Retina (tissue), 1 donor: ENCODE measurements around the gene SIX6.
A peak's percentile ranks its signal among the peaks of the same experiment; 100 is the strongest.
"Not testable (repeated sequence)": the region's sequence is repeated elsewhere in the genome, so short reads cannot be mapped to it uniquely, and the experiment has no call there.

ENCODE experiments used
- DNase-seq: peaks from one replicate; pipeline ENCODE4 v3.0.0-alpha.2; 2016

SIX6 gene

GRCh38 chr14:60508707-60509437 is at the start of gene SIX6:
SIX6 (plus strand) TSS chr14:60509146; CDS start chr14:60509399, 253 bp downstream.
- peak; percentile 96 for DNase-seq

- not testable (repeated sequence) for DNase-seq
These were observed 28.7 kb upstream of the SIX6 start for GRCh38 chr14:60480248-60480647.

- DNase-seq: no peak
These were observed 26.2 kb upstream of the SIX6 start for GRCh38 chr14:60482743-60483142.

GRCh38 chr14:60485057-60485597 is 23.8 kb upstream of the SIX6 start:
- no peak for DNase-seq

DNA sequence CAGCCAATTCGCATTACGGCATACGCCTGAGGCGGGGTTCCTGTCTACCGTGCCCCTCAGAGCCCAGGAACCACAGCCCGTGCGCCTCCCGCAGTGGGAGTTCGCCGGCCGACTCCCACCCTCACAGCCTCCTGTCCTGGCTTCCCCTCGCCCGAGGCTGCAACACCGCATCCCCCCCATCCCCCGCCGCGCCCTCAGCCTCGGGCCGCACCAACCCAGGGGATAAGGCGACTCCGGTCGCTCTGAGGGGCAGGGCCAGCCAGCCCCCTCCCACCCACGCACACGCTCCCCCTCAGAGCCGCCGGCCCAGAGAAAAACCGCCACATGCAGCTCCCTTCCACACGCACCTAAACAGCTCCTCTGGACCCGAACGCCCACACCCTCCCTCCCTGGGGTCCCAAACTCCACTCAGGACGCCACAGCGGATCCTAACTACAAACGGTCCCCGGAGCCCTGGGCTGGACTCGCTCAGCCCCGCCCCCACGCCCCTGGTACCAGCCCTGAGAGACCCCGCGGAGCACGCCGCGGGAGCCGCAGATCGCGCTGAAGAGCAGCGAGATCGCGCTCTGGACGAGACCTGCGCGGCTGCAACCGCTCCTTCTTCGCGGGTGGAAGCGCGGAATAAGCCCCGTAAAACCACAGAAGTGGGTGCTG is 23.2 kb upstream of the SIX6 start, which contains the start of gene C14orf39:
TSS of gene C14orf39 (minus strand) at position 466 of the 654 bp plus-strand sequence. CDS start 985 bp downstream, outside the sequence.
- DNase-seq: peak; percentile 95

DNA sequence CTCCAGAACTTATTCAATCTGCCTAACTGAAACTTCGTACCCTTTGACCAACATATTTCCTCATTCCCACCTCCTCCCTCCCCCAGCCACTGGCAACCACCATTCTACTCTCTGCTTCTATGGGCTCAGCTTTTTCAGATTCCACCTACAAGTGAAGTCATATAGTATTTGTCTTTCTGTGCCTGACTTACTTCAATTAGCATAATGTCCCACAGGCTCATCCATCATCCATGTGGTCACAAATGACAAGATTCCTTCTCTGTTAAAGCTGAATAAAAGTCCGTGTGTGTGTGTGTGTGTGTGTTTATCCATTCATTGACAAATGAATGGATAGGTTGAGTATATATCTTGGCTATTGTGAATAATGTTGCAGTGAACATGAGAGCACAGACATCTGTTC is 21.7 kb upstream of the SIX6 start:
- no peak for DNase-seq

DNA sequence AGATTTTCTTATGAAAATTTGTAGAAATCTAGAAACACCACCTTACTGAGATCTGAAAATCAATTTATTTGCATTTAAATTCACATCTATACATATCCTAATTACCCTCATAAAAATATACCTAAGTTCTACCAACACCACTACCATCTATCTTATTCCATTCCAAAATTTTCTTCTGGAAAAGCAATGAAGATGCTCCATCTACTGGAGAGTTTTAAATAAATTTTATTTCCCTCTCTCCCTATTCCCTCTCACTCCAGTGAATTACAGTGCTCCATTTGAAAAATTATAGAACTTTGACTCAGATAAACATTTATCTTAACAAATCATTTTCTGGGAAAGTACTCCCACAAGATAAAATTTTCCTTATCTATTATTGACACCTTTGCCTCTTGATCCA is 20.8 kb upstream of the SIX6 start:
- DNase-seq: no peak

DNA sequence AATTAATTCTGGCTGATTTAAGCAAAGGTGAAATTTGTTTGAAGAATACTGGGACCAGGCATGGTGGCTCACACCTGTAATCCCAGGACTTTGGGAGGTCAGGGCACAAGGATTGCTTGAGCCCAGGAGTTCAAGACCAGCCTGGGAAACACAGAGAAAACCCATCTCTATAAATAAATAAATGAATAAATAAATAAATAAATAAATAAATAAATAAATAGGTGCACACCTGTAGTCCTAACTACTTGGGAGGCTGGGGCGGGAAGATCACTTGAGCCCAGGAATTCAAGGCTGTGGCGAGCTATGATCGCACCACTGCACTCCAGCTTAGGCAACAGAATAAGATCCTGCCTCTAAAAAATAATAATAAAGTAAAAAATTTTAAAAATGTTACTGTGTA is 18.7 kb upstream of the SIX6 start:
- no peak for DNase-seq

GRCh38 chr14:60495946-60496345 is 13.0 kb upstream of the SIX6 start:
- no peak for DNase-seq

- no peak for DNase-seq
These were observed 6.4 kb upstream of the SIX6 start for GRCh38 chr14:60502541-60502940.

DNA sequence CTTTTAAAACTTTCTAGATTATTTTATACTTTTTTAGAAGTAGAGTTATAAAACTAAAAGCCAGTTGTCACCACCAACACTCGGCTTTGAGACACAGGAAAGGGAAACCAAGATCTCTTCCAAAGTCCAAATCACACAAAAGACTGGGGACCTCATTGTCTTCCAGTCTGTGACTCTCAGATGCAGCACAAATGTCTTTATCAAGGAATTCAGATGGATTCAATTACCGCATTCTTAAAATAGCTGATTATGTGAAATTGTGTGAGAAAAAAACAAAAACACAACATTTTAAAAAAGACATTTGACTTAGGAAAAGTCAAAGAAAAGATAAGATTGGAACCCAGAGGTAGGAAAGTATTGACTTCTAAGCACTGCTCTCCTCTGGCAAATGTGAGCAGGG is 3.5 kb upstream of the SIX6 start:
- DNase-seq: peak; percentile 39

DNA sequence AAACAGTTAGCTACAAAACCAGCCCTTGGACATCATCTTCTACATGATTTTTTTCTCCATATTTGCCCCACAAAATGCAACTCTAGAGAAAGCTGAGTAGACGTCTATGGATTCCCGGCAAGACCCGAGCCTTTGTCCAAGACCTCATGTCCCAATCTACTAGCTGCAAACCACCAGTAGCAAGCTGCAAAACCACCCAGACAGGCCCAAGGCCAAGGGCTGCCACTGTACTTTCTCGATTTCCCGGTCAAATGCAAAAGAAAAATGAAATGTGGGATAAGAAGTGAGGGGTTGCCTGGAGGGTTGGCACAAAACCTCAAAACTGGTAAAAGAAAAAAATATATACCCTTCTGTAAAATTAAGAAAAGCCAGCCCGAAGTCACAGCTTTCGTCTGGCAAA is 2.9 kb upstream of the SIX6 start:
- DNase-seq: peak; percentile 73

GRCh38 chr14:60506462-60506984 is 2.4 kb upstream of the SIX6 start:
- DNase-seq: peak; percentile 85

DNA sequence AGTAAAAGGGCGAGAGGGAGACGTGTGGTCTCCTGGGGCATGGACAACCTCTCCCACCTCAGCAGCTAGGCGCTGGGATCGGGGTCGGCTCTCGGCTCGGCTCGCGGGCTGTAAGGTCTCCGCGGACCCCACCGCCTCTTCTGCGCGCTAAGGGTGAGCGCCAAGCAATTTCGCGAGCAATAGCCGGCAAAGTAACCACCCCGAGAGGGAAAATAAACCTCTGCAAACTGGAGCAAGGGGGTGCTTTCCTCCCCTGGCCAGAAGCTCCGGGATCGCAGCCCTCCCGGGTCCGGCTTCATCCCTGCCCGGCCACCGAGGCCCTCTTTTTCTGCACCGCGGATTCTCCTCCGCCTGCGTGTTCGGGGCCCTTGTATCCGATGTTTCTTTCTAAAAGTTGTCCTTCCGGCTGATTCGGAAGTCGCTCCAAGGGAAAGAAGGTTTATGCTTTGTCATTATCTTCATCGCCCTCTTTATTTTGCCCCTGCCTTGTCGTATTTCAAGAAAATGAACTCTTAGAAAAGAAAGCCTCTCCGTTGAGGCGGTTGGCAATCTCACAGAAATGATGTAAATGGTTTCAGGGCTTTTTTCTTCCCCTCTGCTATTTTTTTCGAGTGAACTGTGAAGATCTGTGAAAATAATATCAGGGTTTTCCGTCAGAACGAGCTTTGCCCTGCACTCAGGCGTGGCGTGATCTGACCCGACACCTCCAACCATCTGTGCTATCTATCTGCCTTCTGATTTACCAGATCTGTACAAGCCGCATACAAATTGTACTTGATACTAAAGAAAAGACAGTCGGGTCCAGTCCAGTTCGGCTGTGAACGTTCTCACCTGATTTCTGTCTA is 1.7 kb upstream of the SIX6 start:
- peak; percentile 92 for DNase-seq

GRCh38 chr14:60508363-60508706 is 611 bp upstream of the SIX6 start:
- no peak for DNase-seq

GRCh38 chr14:60509438-60510253 is 700 bp downstream of the SIX6 start:
- DNase-seq: no peak

GRCh38 chr14:60510254-60510950 is 1.5 kb downstream of the SIX6 start:
- DNase-seq: peak; percentile 80

GRCh38 chr14:60510951-60511599 is 2.1 kb downstream of the SIX6 start:
- peak; percentile 74 for DNase-seq

DNA sequence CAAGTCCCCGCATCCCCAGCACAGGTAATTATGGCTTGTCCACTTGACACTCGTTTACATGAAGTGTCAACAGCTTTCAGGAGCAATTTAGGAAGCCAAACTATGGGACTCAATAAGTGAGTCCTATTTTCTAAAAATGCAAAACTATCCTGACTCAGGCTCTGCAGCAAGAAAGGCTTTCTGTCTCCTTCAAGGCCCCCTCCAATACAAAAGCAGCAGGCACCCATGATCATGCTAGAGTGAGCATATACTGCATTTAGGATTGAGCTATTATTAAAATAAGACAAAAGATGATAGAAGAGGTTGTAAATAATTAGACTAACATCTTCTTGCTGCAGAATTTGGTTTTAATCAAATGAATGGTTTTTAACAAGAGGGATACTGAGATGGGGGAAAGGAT is 3.2 kb downstream of the SIX6 start:
- peak; percentile 48 for DNase-seq

GRCh38 chr14:60512973-60513571 is 4.1 kb downstream of the SIX6 start:
- peak; percentile 57 for DNase-seq

GRCh38 chr14:60514378-60514740 is 5.4 kb downstream of the SIX6 start:
- DNase-seq: no peak
